H1 (cell line): Measurements from ENCODE around the gene VAV2. TPM values are rescaled to one million over a fixed set of nuclear protein-coding genes. Genes with fewer than 3 reads are reported as not detected.

Source experiments
- CTCF ChIA-PET: fragments of 300-600 bp; sonication (Branson Sonifier 250); formaldehyde crosslinking; loops from one replicate; lab custom pipeline; 2021; ENCODE audit not compliant: partially characterized antibody; lab: Charles Lee
- POLR2A ChIA-PET: fragments of 300-600 bp; sonication (Branson Sonifier 250); formaldehyde crosslinking; loops from one replicate; lab custom pipeline; 2021; ENCODE audit warnings: inconsistent platforms; ENCODE audit not compliant: partially characterized antibody; lab: Charles Lee
- DNase-seq, 2 experiments: peaks; one replicate each; pipeline versions ENCODE4 v3.0.0 to v3.0.0-alpha.2; 2010 to 2022; ENCODE audit warnings: low spot score in 2 of 2, low read depth in 1 of 2, mixed read lengths in 1 of 2
- FAIRE-seq: peaks from 2 replicates; lab custom pipeline; 2011; peaks lifted over from hg19 to GRCh38; lab: Jason Lieb, UNC
- H2AFZ ChIP-seq: 2 replicates; pipeline ENCODE4 v1.8.1; 2012; ENCODE audit warnings: low read length, inconsistent platforms
- H2AK5ac ChIP-seq: 2 replicates; pipeline ENCODE4 v1.6.1; 2013; ENCODE audit warnings: low read depth, low read length
- H2BK120ac ChIP-seq: replicated peaks from 2 replicates; pipeline ENCODE3; 2013; ENCODE audit warnings: low read depth, low read length, inconsistent platforms
- H2BK12ac ChIP-seq: 2 replicates; pipeline ENCODE4 v1.6.1; 2013; ENCODE audit warnings: low read depth, low read length
- H2BK15ac ChIP-seq: 2 replicates; pipeline ENCODE4 v1.6.1; 2013; ENCODE audit warnings: low read length
- H2BK20ac ChIP-seq: 2 replicates; pipeline ENCODE4 v1.6.1; 2013; ENCODE audit warnings: low read length
- H2BK5ac ChIP-seq: 2 replicates; pipeline ENCODE4 v1.6.1; 2013; ENCODE audit warnings: low read depth, low read length
- H3K14ac ChIP-seq: 2 replicates; pipeline ENCODE4 v1.6.1; 2013; ENCODE audit warnings: inconsistent platforms; ENCODE audit not compliant: insufficient read length
- H3K18ac ChIP-seq: 2 replicates; pipeline ENCODE4 v1.6.1; 2013; ENCODE audit warnings: low read length; ENCODE audit errors: extremely low read depth
- H3K23ac ChIP-seq: 2 replicates; pipeline ENCODE4 v1.6.1; 2013; ENCODE audit warnings: inconsistent platforms; ENCODE audit not compliant: insufficient read length
- H3K23me2 ChIP-seq: 2 replicates; pipeline ENCODE4 v1.6.1; 2013; ENCODE audit warnings: low read depth, low read length
- H3K27ac ChIP-seq: 2 replicates; pipeline ENCODE4 v1.6.1; 2011; ENCODE audit warnings: low read depth, low read length, inconsistent platforms
- H3K27me3 ChIP-seq, 4 experiments: replicated peaks in 1 of 4; 1 replicate in 1 of 4; 2 replicates in 3 of 4; pipeline versions ENCODE4 v1.6.1 to v1.8.1; 2011 to 2013; ENCODE audit warnings: low read length in 3 of 4, mild to moderate bottlenecking in 3 of 4, inconsistent platforms in 2 of 4, mixed read lengths in 2 of 4, moderate library complexity in 1 of 4; ENCODE audit not compliant: control insufficient read depth in 3 of 4, insufficient read depth in 3 of 4; ENCODE audit errors: extremely low read depth in 1 of 4
- H3K36me3 ChIP-seq, 4 experiments: 2 replicates each; pipeline versions ENCODE4 v1.6.1 to v1.8.1; 2011 to 2013; ENCODE audit warnings: mild to moderate bottlenecking in 4 of 4, low read length in 3 of 4, moderate library complexity in 2 of 4, control low read depth in 1 of 4, inconsistent platforms in 1 of 4; ENCODE audit not compliant: insufficient read depth in 4 of 4, control insufficient read depth in 2 of 4
- H3K4ac ChIP-seq: replicated peaks from 2 replicates; pipeline ENCODE3; 2013; ENCODE audit warnings: low read length, low read depth, mixed read lengths, inconsistent platforms; ENCODE audit not compliant: insufficient read length
- H3K4me1 ChIP-seq, 4 experiments: replicated peaks in 1 of 4; 1 replicate in 1 of 4; 2 replicates in 3 of 4; pipeline versions ENCODE4 v1.6.1 to v1.8.1; 2011 to 2013; ENCODE audit warnings: low read length in 3 of 4, inconsistent platforms in 2 of 4, mixed read lengths in 1 of 4; ENCODE audit not compliant: insufficient read depth in 4 of 4, control insufficient read depth in 3 of 4
- H3K4me2 ChIP-seq, 2 experiments: 2 replicates each; pipeline versions ENCODE4 v1.6.1 to v1.8.1; 2011 to 2013; ENCODE audit warnings: low read depth in 2 of 2, low read length in 2 of 2, control low read depth in 1 of 2, inconsistent platforms in 1 of 2, mild to moderate bottlenecking in 1 of 2; ENCODE audit not compliant: insufficient read depth in 1 of 2
- H3K4me3 ChIP-seq, 4 experiments: fragments of 200-600, 300-600 bp in 1 of 4; sonication (generic), shearing (Covaris generic), sonication (Bioruptor Twin) in 1 of 4; 2 replicates each; pipeline versions ENCODE4 v1.5.1 to v1.8.1; 2011 to 2016; ENCODE audit warnings: low read length in 4 of 4, low read depth in 3 of 4, control low read depth in 2 of 4, inconsistent platforms in 2 of 4, mild to moderate bottlenecking in 2 of 4, mixed read lengths in 1 of 4, moderate library complexity in 1 of 4; ENCODE audit not compliant: insufficient read depth in 2 of 4; ENCODE audit errors: extremely low read depth in 1 of 4
- H3K56ac ChIP-seq: replicated peaks from 2 replicates; pipeline ENCODE3; 2013; ENCODE audit warnings: low read depth, mild to moderate bottlenecking, mixed read lengths, low read length, inconsistent platforms; ENCODE audit not compliant: insufficient read length
- H3K79me1 ChIP-seq: 2 replicates; pipeline ENCODE4 v1.6.1; 2013; ENCODE audit warnings: low read depth, low read length, control low read depth
- H3K79me2 ChIP-seq, 2 experiments: 2 replicates each; pipeline versions ENCODE4 v1.6.1 to v1.8.1; 2012 to 2013; ENCODE audit warnings: low read length in 2 of 2, mild to moderate bottlenecking in 2 of 2, inconsistent platforms in 1 of 2; ENCODE audit not compliant: insufficient read depth in 2 of 2, control insufficient read depth in 1 of 2
- H3K9ac ChIP-seq, 4 experiments: replicated peaks in 1 of 4; 1 replicate in 1 of 4; 2 replicates in 3 of 4; pipeline versions ENCODE4 v1.6.1 to v1.8.1; 2011 to 2013; ENCODE audit warnings: low read depth in 3 of 4, low read length in 3 of 4, control low read depth in 2 of 4, mild to moderate bottlenecking in 2 of 4, moderate library complexity in 2 of 4, inconsistent platforms in 1 of 4; ENCODE audit errors: extremely low read depth in 1 of 4
- H3K9me3 ChIP-seq, 2 experiments: 2 replicates each; pipeline versions ENCODE4 v1.6.1 to v1.8.1; 2012 to 2013; ENCODE audit warnings: mild to moderate bottlenecking in 2 of 2, moderate library complexity in 2 of 2, control low read depth in 1 of 2, inconsistent platforms in 1 of 2, low read depth in 1 of 2, low read length in 1 of 2, mixed read lengths in 1 of 2; ENCODE audit not compliant: insufficient read depth in 2 of 2
- H4K20me1 ChIP-seq, 2 experiments: replicated peaks in 1 of 2; 2 replicates each; pipeline versions ENCODE3 to v1.8.1; 2011 to 2013; ENCODE audit warnings: inconsistent platforms in 2 of 2, low read length in 2 of 2, mild to moderate bottlenecking in 1 of 2; ENCODE audit not compliant: insufficient read depth in 2 of 2, control insufficient read depth in 1 of 2
- H4K5ac ChIP-seq: 2 replicates; pipeline ENCODE4 v1.6.1; 2013; ENCODE audit warnings: low read length, low read depth, mixed read lengths, inconsistent platforms; ENCODE audit not compliant: insufficient read length
- H4K8ac ChIP-seq: 2 replicates; pipeline ENCODE4 v1.8.0; 2013; ENCODE audit warnings: mild to moderate bottlenecking, moderate library complexity, low read length, inconsistent platforms; ENCODE audit not compliant: insufficient read depth; ENCODE audit errors: extremely low read depth
- H4K91ac ChIP-seq: replicated peaks from 2 replicates; pipeline ENCODE3; 2013; ENCODE audit warnings: low read length, mixed read lengths, inconsistent platforms; ENCODE audit not compliant: insufficient read length
- ASH2L ChIP-seq: fragments of 200-600, 300-600 bp; sonication (generic); IDR thresholded peaks from one replicate; pipeline ENCODE4 v1.7.1; 2017; ENCODE audit warnings: low read length
- SIX5 ChIP-seq: IDR thresholded peaks from 2 replicates; pipeline ENCODE4 v1.6.1; 2011; ENCODE audit warnings: mild to moderate bottlenecking, low read depth, low read length
- TBP ChIP-seq: IDR thresholded peaks from 2 replicates; pipeline ENCODE4 v1.6.1; 2011; ENCODE audit warnings: low read depth, low read length, improper control_type of control experiment
- WGBS, 2 experiments: shearing (Covaris generic) in 1 of 2; methylation state at CpG; one replicate each; pipeline versions ENCODE4 v1.1.6 to v1.1.7; 2013 to 2015; ENCODE audit warnings: low lambda C conversion rate in 2 of 2, mixed read lengths in 2 of 2, inconsistent platforms in 1 of 2, low coverage in 1 of 2, missing lambda C conversion rate in 1 of 2; ENCODE audit not compliant: insufficient replicate concordance in 2 of 2, insufficient coverage in 1 of 2, insufficient read length in 1 of 2; ENCODE audit errors: extremely low coverage in 1 of 2, missing lambda C conversion rate in 1 of 2; 5-methylcytosine and 5-hydroxymethylcytosine counted together
- polyA plus RNA-seq, 7 experiments: library from polyadenylated mRNA; depleted of rRNA in 3 of 7; stranded (reverse) in 5 of 7; unstranded in 2 of 7; fragments of >200 nt in 5 of 7; fragments of 200-250 nt in 2 of 7; gene quantifications; 1 replicate in 5 of 7; 2 replicates in 1 of 7; 4 replicates in 1 of 7; pipeline versions ENCODE4 v1.2.1 to v1.2.3, GENCODE V29; 2011 to 2013; ENCODE audit warnings: missing spikeins in 2 of 7, mixed read lengths in 2 of 7
- total RNA-seq: library from RNA; stranded (reverse); fragmentation: NEBNext Ultra II Directional; extraction: Animal tissue kit (Norgen Biotek cat#: 25700); gene quantifications from 2 replicates; pipeline ENCODE4 v1.2.1, GENCODE V29; 2021
- TF ChIP-seq, protein P1 (sequence below), 3 experiments: IDR thresholded peaks; 1 replicate in 2 of 3; 2 replicates in 1 of 3; pipeline versions ENCODE4 v1.5.1 to v1.6.1; 2011; ENCODE audit warnings: low read length in 3 of 3, mild to moderate bottlenecking in 3 of 3, inconsistent platforms in 2 of 3, low read depth in 1 of 3, moderate library complexity in 1 of 3; ENCODE audit not compliant: insufficient read depth in 1 of 3; ENCODE audit errors: control extremely low read depth in 1 of 3

The VAV2 gene
- total and polyA plus RNA-seq, 2 of the 8 experiments (the other 6 are each of a cell fraction or from before 2014, with no cell fraction given): 13.6 to 37.6 TPM

DNA sequence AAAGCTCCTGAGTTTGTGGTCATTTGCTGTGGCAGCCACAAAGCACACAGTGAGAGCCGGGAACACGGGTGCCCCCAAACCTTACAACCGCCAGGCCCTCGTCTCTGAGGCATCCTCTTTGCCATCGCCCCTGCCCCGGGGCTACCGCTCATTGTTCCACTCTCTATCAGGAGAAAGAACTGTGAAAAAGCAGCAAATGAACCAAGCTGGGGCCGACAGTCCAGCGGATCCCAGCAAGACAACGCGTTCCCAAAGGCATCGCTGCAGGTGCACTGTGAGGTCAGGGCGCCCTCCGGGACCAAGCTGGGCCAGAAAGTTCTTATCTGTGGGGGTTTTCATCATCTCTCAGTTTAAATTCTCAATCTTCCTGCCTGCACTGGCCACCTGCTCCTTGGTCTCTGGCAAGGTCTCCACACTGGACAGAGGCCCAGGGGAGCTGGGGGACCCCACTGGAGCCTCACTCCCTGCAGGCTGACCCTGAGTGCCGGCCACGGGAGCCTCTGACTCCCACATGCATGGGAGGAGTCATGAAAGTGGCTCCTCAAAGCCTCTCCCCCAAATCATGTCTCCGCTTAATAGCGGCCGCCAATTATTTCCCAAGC, 32.1 kb downstream of the VAV2 start:
- FAIRE-seq: no peak
- no peak overlapping the region for H3K23ac ChIP-seq
- H3K56ac ChIP-seq: no peak overlapping the region
- H3K4me2 ChIP-seq: 0 out of 4 replicates have a peak overlapping the region, but pooled peaks of 1 of the 2 experiments have one; percentile 19
- H2BK5ac ChIP-seq: 0 out of 2 replicates have a peak overlapping the region, but pooled peaks have one; percentile 5
- peaks cover 0 to 69% of the 10 kb centered on the region in 2 experiments; a peak in 2 of 4 replicates for H3K79me2 ChIP-seq
- H3K4me3 ChIP-seq: no peak overlapping the region
- H2AFZ ChIP-seq: no peak overlapping the region
- no peak overlapping the region for H3K9ac ChIP-seq
- ChIA-PET CTCF (interaction anchor here (1.1 to 3.4 kb wide), 5 partner anchors 12 to 85 kb away, joined by 3 to 16 read pairs (median 5); no protein-coding TSS in a partner anchor), POLR2A (interaction anchor here (1.0 to 1.3 kb wide), 2 partner anchors 9 to 35 kb away, joined by 3 read pairs; no protein-coding TSS in a partner anchor)
- H2AK5ac ChIP-seq: 0 out of 2 replicates have a peak overlapping the region, but pooled peaks have one; percentile 88
- H3K14ac ChIP-seq: no peak overlapping the region
- no peaks in the 10 kb centered on the region for H3K36me3 ChIP-seq
- H4K91ac ChIP-seq: no peak overlapping the region
- DNase-seq: no peak
- H2BK20ac ChIP-seq: 0 out of 2 replicates have a peak overlapping the region, but pooled peaks have one; percentile 15
- 77% methylated on average over 19 of the region's 19 CpGs; no CpG with 5 or more reads in 1 of the 2 experiments for WGBS, 2 experiments
- 0 out of 2 replicates have a peak overlapping the region, but pooled peaks have one; percentile 60 for H2BK12ac ChIP-seq
- H3K27ac ChIP-seq: no peak overlapping the region
- no peak overlapping the region for H3K4ac ChIP-seq
- peak overlapping the region; percentile 40; the same call in 1 of the 2 replicates for H2BK15ac ChIP-seq
- peaks cover 3% of the 10 kb centered on the region; the same call in 1 of the 2 replicates for H3K23me2 ChIP-seq
- H2BK120ac ChIP-seq: no peak overlapping the region
- no peak overlapping the region; the same call in none of the 2 replicates for H3K18ac ChIP-seq
- no peak overlapping the region for H4K8ac ChIP-seq
- peaks cover 20% of the 10 kb centered on the region for H3K79me1 ChIP-seq
- peaks cover 0 to 6% of the 10 kb centered on the region in 2 experiments for H4K20me1 ChIP-seq
- no peak overlapping the region for H4K5ac ChIP-seq
- H3K4me1 ChIP-seq: peaks cover 14 to 54% (median 45%) of the 10 kb centered on the region in 4 experiments
- no peaks in the 10 kb centered on the region for H3K27me3 ChIP-seq
- H3K9me3 ChIP-seq: no peaks in the 10 kb centered on the region
- TF ChIP-seq, protein P1, sequence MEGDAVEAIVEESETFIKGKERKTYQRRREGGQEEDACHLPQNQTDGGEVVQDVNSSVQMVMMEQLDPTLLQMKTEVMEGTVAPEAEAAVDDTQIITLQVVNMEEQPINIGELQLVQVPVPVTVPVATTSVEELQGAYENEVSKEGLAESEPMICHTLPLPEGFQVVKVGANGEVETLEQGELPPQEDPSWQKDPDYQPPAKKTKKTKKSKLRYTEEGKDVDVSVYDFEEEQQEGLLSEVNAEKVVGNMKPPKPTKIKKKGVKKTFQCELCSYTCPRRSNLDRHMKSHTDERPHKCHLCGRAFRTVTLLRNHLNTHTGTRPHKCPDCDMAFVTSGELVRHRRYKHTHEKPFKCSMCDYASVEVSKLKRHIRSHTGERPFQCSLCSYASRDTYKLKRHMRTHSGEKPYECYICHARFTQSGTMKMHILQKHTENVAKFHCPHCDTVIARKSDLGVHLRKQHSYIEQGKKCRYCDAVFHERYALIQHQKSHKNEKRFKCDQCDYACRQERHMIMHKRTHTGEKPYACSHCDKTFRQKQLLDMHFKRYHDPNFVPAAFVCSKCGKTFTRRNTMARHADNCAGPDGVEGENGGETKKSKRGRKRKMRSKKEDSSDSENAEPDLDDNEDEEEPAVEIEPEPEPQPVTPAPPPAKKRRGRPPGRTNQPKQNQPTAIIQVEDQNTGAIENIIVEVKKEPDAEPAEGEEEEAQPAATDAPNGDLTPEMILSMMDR (IDR thresholded peaks at IDR 0.05; ENCODE audit: control extremely low read depth in 1 of 3, insufficient read depth in 1 of 3, low read depth in 1 of 3, low read length in 3 of 3): no peak
- no peak for TF ChIP-seq ASH2L
- no peak for TF ChIP-seq TBP
- no peak for TF ChIP-seq SIX5
